GM18870 (cell line): ENCODE data around the gene NPM3.
"Not testable (repeated sequence)": the region's sequence is repeated elsewhere in the genome, so short reads cannot be mapped to it uniquely, and the experiment has no call there.

Experiments used
- ATAC-seq: cut with Tn5 transposase; IDR thresholded peaks from one replicate; pipeline ENCODE4 v1.9.1; 2021; ENCODE audit warnings: moderate library complexity; ENCODE audit not compliant: unreplicated experiment

NPM3 gene

GRCh38 chr10:101807158-101807557 is 23.9 kb upstream of the NPM3 start:
- no peak for ATAC-seq

DNA sequence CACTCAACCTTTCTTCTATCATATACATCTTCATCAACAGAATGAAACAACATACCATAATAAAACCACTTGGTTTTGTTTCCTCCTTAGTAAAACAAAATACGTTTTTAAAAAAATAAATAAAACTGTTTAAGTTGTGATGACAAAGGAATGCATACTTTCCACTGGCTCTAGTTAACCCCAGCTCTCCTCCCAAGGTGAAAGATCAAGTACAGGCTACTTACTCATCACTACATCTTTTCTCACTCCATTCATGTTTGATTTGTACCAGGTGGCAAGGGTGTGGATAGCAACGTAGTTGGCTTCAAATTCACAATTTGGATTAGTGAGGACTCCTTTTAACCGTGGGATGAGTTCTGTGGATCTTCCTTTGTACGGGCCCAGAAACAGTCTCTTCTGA is 20.3 kb upstream of the NPM3 start:
- no peak for ATAC-seq

DNA sequence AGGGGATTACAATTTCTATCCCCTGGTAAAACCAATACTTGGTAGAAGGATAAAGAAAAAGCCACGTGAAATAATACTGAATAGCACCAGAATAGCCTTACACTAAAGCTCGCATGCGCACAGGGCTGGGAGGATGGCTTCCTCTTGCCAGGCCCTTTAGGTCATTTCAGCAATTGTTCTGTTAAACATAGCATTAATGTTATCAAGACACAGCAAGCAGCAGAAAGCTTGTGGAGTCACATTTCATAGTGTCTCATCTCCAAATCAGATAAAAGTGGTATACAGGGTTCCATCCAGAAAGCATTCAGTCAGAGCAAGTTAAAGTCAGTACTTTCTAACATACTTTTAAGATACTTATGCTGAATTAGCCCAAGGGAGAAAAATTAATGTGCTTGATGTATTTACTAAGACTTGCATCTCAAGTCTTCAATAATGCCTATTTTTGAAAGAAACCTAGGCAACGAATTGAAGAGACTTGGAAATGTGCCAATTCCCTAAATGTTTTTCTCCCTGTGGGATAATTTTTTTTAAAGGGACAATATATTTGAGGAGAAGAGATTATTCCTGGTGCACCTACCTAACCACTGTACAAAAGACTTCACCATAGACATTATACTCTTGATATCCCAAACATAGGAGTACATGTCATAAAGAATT is 14.3 kb upstream of the NPM3 start:
- ATAC-seq: no peak

DNA sequence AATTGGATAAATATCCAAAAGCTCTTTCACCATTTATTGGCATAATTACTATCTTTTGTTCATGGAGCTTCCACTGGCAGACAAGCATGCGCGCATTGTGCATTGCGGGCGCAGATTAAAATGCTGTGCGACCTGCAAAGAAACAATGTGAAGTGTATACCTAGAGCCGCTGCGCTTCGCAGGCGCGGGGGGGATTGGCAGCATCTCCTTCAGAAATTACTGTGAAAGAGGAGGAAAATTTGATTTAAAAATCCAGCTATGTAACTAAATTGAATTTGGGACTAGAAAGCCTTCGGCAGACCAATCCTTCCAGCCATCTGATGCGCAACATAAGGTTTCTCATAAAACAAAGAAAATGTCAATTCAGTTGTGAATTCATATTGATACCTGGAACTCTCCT is 10.3 kb upstream of the NPM3 start:
- ATAC-seq: no peak

GRCh38 chr10:101789686-101790085 is 6.4 kb upstream of the NPM3 start:
- ATAC-seq: no peak

DNA sequence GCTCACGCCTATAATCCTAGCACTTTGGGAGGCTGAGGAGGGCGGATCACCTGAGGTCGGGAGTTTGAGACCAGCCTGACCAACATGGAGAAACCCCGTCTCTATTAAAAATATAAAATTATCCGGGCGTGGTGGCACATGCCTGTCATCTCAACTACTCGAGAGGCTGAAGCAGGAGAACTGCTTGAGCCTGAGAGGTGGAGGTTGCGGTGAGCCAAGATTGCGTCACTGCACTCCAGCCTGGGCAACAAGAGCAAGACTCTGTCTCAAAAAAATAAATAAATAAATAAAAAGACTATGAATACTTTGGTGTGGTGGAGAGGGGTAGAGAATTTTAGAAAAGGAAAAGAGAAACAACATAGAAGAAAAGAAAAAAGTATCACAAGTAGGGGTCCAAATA is 6.0 kb upstream of the NPM3 start:
- not testable (repeated sequence) for ATAC-seq

DNA sequence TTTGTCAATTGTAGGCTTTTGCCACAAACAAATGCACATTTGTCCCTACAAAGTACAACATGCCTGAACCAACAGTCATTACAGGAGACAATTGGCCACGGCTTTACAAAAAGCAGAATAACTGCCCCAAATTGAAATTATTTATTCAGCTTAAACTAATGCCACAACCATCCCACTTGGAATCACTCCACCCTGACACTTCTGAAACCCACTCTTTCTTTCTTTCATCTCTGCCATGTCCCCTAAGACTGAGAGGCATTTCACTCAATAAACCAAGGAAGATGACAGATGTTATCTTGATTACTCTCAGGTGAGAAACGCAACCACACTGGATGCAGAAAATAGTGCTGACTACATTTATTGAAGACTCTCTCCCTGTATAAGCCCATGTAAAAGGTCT is 2.6 kb upstream of the NPM3 start:
- ATAC-seq: no peak

- ATAC-seq: no peak
Measured at GRCh38 chr10:101784558-101784957, 1.3 kb upstream of the NPM3 start.

DNA sequence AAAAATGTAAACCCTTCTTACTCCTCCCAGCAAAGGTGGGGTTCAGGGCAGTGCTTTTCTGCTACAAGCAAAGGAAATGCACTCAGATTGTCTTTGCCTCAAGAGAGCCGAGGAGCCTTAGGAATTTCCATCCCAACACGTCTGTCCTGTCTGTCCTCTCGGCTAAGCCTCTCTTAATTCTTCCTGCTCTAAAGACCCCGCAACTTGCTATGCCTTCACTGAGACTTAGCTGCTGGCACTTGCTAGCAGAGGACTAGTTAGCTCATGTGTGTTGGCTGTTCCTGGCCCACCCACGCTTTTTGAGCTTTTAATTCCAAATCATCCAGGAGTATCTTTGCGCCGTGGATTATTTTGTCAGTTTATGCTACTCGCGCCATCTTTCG is 481 bp upstream of the NPM3 start:
- ATAC-seq: no peak

- ATAC-seq: no peak
Measured at GRCh38 chr10:101781984-101782810, 1.0 kb downstream of the NPM3 start.

DNA sequence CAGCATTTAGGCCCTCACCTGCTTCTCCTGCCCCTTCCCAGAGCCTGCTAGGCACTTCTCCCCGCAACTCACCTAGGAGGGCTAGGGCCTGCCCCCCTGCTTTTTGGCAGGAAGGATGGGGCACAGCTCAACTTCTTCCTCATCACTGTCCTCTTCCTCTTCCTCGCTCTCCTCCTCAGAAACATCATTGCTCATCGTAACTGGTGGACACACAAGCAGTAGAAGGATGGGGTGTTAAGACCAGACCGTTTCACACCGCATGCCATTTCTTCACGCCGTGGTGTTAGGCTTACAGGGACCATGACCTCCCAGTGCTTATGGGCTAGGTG is 1.6 kb downstream of the NPM3 start:
- ATAC-seq: no peak

- ATAC-seq: no peak
Measured at GRCh38 chr10:101780818-101781654, 2.2 kb downstream of the NPM3 start.

DNA sequence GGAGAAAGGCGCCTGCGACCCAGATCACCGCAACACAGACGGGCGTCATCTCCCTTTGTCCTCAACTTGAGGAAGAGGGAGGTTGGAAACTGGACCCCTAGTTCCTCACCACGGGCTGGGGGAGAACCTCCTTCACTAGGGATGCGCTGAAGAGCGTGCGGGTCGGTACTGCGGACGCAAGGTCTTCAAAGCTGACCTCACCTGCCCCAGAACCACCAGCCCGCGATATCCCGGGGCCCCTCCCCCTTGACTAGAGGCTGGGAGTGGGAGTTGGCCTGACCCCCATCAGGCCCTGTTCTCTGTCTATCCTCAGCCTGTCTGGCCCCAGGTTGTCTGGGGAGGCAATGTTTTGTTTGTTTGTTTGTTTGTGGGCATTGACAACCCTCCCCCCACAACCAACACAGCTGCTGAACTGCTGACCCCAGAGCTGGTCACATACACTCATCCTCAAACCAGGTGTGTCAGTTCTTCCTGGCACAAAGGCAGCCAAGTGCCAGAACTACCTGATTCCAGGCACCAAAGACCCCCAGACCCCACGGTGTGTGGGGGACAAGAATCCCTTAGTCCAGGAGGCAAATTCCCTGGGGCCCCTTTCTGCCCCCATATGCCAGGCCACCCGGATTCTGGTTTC is 2.9 kb downstream of the NPM3 start:
- no peak for ATAC-seq

- ATAC-seq: peak; percentile 44
Measured at GRCh38 chr10:101779544-101780186, 3.6 kb downstream of the NPM3 start.

DNA sequence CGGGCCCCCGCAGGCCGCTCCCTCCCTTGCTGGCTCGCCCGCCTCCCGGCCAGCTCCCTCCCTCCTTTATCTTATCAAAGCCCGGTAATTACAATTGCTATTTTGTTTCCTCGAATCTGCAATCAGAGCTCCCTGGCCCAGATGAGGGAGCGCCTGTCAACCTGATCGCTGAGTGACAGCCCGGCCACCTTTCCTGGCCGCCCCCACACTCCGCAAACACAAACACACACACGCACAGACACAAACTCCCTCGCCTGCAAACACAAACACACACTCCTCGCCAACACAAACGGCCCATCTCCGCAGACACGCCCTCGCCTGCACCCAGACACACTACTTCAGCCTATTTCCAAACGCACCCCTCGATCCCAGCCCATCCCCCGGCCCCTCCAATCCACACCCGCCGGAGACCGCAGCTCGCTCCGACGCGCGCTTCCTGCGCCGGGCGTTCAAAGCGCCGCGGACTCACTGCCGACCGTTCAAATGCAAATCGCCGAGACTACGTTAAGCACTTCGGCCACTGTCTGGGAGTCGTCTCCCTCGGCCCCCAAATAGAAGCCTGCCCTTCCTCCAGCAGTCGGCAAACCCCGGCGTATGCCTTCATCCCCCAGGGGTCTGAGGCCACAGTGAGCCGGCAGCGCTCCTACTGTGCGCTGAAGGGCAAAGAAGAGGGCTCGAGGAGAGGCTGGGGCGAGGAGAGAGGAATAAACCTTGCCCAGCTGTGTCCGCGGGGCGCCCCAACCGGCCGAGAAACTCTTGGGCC is 4.3 kb downstream of the NPM3 start:
- no peak for ATAC-seq

DNA sequence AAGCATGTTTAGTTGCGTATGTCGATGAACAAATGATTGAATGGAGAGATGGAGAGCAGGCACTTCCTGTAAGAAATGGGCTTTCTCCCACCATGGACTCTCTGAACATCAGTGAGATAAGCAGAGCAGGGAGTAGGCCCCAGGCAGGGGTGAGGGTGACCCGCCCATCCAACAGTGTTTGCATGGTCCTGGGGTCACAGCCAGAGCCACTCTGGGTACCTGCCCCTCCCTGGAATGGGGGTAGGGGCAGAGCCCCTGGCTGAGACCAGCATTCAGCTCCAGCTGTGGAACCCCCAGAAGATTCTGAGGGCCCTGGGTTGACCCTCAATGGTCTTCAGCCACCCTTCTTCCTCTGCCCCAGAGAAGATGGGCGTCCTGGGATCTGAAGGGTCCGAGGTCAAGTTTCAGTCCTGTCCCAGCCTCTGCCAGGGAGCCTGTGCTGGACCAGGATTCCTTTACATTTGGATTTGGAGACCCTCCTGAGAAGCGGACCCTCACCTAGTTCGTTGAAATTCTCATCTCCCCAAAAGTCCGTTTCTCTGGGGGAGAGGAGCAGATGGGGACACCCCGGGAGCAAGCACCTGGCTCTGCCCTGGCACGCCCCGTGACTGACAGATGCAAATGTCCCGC is 5.0 kb downstream of the NPM3 start:
- no peak for ATAC-seq

DNA sequence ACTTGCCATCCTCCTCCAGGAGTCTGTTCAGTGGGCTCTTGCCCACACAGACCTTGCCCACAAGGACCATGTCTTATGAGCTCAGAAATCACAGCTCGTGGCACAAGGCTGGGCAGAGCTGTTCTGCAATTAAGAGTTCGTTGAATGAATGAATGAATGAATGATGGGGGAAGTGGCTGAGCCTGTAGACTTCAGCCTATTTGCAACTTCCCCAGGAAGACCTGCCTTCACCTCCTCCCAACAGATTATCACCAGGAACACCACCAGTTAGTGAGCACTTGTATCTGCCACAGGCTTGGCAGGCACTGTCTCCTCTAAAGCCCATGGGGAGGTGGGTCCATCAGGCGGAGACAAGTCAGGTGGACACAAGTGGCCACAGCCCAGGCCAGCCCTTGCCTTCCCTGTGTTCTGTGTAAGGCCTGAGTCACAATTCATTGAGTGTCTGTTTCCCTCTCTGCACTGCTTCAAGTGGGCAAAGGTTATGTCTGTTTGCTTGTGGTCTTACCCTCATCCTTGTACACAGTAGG is 5.6 kb downstream of the NPM3 start:
- ATAC-seq: no peak

DNA sequence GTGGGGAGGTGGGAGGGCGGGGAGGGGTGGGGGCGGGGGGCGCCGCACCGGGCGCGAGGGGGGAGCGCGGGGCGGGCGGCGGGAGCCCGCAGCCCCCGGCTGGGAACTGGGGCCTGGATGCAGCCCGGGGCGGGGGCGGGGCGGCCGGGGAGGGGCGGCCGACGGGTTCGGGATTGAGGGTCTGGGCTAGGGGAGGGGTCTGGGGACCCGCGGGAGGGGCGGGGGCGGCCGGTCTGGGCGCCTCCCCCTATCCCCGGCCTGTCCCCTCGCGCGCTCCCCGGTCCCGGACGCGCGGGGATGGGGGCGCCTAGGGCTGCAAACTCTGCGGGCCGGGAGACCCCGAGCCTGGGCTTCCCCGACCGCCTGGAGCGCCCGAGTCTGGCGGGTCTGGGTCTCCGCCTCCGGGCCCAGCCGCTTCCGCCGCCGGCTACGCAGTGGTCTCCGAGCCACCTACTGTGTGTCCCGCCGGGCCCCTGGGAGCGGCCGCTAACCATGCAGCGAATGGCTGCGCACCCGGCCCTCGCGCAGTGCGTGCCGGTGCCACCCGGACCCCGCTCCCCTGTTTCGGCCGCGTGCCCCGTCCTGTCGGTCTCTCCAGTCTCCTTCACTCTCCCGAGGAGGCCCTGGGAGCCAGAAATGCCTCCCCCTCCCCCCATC is 7.0 kb downstream of the NPM3 start:
- no peak for ATAC-seq
